Esophagus (tissue), 2 donors: ENCODE results near the gene CPA1. TPM values are rescaled to one million over a fixed set of nuclear protein-coding genes. Genes with fewer than 3 reads are reported as not detected.
A peak's percentile ranks its signal among the peaks of the same experiment; 100 is the strongest.
"Not testable (repeated sequence)": the region's sequence is repeated elsewhere in the genome, so short reads cannot be mapped to it uniquely, and the experiment has no call there.

ENCODE experiments used
- H3K27ac ChIP-seq, 2 donors: one replicate each; pipeline ENCODE4 v1.5.1; 2013; ENCODE audit warnings: low read depth in 2 of 2, mild to moderate bottlenecking in 2 of 2, inconsistent platforms in 1 of 2, low read length in 1 of 2, moderate library complexity in 1 of 2
- H3K27me3 ChIP-seq, 2 donors: one replicate each; pipeline ENCODE4 v1.6.1; 2013; ENCODE audit warnings: low read length in 2 of 2, control low read depth in 1 of 2, mild to moderate bottlenecking in 1 of 2; ENCODE audit not compliant: insufficient read depth in 2 of 2, control insufficient read depth in 1 of 2
- H3K36me3 ChIP-seq, 2 donors: one replicate each; pipeline ENCODE4 v1.6.1; 2013; ENCODE audit warnings: low read length in 1 of 2; ENCODE audit not compliant: control insufficient read depth in 2 of 2, insufficient read depth in 2 of 2
- H3K4me1 ChIP-seq, 2 donors: one replicate each; pipeline ENCODE4 v1.6.1; 2013; ENCODE audit warnings: low read length in 1 of 2; ENCODE audit not compliant: control insufficient read depth in 2 of 2, insufficient read depth in 2 of 2
- H3K4me3 ChIP-seq, 2 donors: one replicate each; pipeline ENCODE4 v1.5.1; 2013; ENCODE audit warnings: low read length in 2 of 2, mild to moderate bottlenecking in 2 of 2, low read depth in 1 of 2, moderate library complexity in 1 of 2
- H3K9me3 ChIP-seq, 2 donors: one replicate each; pipeline ENCODE4 v1.6.1; 2013; ENCODE audit warnings: mild to moderate bottlenecking in 2 of 2, low read depth in 1 of 2, low read length in 1 of 2, moderate library complexity in 1 of 2; ENCODE audit not compliant: control insufficient read depth in 2 of 2, insufficient read depth in 1 of 2
- WGBS, 2 donors: extraction: QIAGEN DNeasy Blood & Tissue Kit; methylation state at CpG; one replicate each; pipeline ENCODE4 v1.1.7; 2013; 5-methylcytosine and 5-hydroxymethylcytosine counted together
- polyA plus RNA-seq, 2 donors: library from polyadenylated mRNA; stranded (reverse); fragments of 200-250 nt; gene quantifications; one replicate each; pipeline ENCODE4 v1.2.3, GENCODE V29; 2013
- donor health status: healthy with polysubstance abuse.
- donor health status: Bipolar disorder and iron deficiency.

CPA1 gene
- polyA plus RNA-seq, 2 donors = 0.20 to 1.1 TPM

- Histone ChIP-seq H3K4me3 (no peak overlapping the region), H3K27me3 (no peaks in the 10 kb centered on the region), H3K27ac (peak overlapping the region; percentile 17 to 53), H3K36me3 (no peaks in the 10 kb centered on the region), H3K4me1 (peaks cover 10 to 28% of the 10 kb centered on the region in 2 donors), H3K9me3 (peaks cover 0 to 3% of the 10 kb centered on the region in 2 donors)
- WGBS, 2 donors = 38 to 40% methylated on average over 3 of the region's 3 CpGs
These were observed 9.2 kb upstream of the CPA1 start for GRCh38 chr7:130371046-130371445.

GRCh38 chr7:130372402-130373165 lies 7.7 kb upstream of the CPA1 start:
- 83 to 85% methylated on average over 11 of the region's 11 CpGs for WGBS, 2 donors
- H3K27ac ChIP-seq = peak overlapping the region; percentile 53 to 73
- peaks cover 0 to 7% of the 10 kb centered on the region in 2 donors for H3K9me3 ChIP-seq
- no peak overlapping the region for H3K4me3 ChIP-seq
- H3K27me3 ChIP-seq = no peaks in the 10 kb centered on the region
- H3K4me1 ChIP-seq = peaks cover 10 to 28% of the 10 kb centered on the region in 2 donors
- no peaks in the 10 kb centered on the region for H3K36me3 ChIP-seq

DNA sequence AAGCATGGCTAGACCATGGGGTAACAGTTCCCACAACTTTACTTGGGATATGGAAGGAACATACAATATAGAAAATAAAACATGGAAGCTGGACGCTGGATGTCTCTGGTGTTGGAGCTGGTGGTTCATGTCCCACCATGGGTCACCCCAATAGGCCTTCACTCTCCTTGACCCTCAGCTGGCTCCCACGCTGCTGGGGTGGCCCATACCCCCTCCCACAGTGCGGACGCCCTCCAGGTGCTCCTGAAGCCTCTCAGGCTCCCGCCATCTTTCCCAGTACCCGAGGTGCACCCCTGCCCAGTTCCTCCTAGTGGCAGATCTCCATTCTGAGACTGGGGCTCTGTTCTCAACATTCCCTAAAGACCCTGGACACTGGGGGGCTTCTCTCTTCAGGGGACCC lies 5.8 kb upstream of the CPA1 start:
- WGBS, 2 donors = 77 to 95% methylated on average over 6 of the region's 6 CpGs
- H3K9me3 ChIP-seq = peaks cover 0 to 7% of the 10 kb centered on the region in 2 donors
- H3K4me3 ChIP-seq = no peak overlapping the region
- H3K27me3 ChIP-seq = no peaks in the 10 kb centered on the region
- no peaks in the 10 kb centered on the region for H3K36me3 ChIP-seq
- H3K27ac ChIP-seq = peak overlapping the region; percentile 89 to 93
- peaks cover 6 to 22% of the 10 kb centered on the region in 2 donors for H3K4me1 ChIP-seq

- not testable (repeated sequence) for H3K36me3 ChIP-seq, H3K27me3 ChIP-seq, H3K4me3 ChIP-seq, H3K9me3 ChIP-seq, H3K27ac ChIP-seq
- 75 to 91% methylated on average over 1 of the region's 1 CpG for WGBS, 2 donors
- peaks cover 4 to 16% of the 10 kb centered on the region in 2 donors for H3K4me1 ChIP-seq
These were observed 3.8 kb upstream of the CPA1 start for GRCh38 chr7:130376461-130376860.

DNA sequence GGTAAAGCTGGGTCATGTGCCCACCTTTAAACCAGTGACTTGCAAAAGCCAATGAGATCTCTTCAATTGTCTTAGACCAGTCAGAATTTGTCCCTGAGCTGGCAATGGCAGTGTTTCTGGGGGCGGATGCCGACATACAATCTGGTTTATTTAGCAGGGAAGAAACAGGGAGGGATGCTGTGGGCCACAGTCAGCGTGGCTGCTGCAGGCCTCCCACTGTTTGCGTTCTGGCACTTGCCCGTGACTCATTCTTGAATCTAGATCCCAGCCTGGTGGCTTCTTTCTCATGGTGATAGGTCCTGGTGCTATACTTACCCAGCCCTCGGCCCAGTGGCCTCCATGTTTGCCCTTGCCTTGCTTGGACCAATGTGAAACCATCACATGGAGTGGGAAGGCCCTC lies 3.1 kb upstream of the CPA1 start:
- WGBS, 2 donors = 78 to 89% methylated on average over 6 of the region's 6 CpGs
- Histone ChIP-seq H3K4me3 (no peak overlapping the region), H3K9me3 (peaks cover 0 to 7% of the 10 kb centered on the region in 2 donors), H3K27me3 (no peaks in the 10 kb centered on the region), H3K27ac (no peak overlapping the region), H3K4me1 (peaks cover 4 to 16% of the 10 kb centered on the region in 2 donors), H3K36me3 (no peaks in the 10 kb centered on the region)

GRCh38 chr7:130379019-130379418 lies 1.3 kb upstream of the CPA1 start:
- Histone ChIP-seq H3K36me3 (no peaks in the 10 kb centered on the region), H3K4me3 (no peak overlapping the region), H3K27ac (no peak overlapping the region), H3K9me3 (peaks cover 0 to 7% of the 10 kb centered on the region in 2 donors), H3K27me3 (no peaks in the 10 kb centered on the region), H3K4me1 (peaks cover 2 to 9% of the 10 kb centered on the region in 2 donors)
- 70 to 84% methylated on average over 7 of the region's 7 CpGs for WGBS, 2 donors

GRCh38 chr7:130379532-130379920 lies 768 bp upstream of the CPA1 start:
- H3K36me3 ChIP-seq = no peaks in the 10 kb centered on the region
- H3K4me3 ChIP-seq = no peak overlapping the region
- no peaks in the 10 kb centered on the region for H3K27me3 ChIP-seq
- peaks cover 0 to 7% of the 10 kb centered on the region in 2 donors for H3K9me3 ChIP-seq
- WGBS, 2 donors = 50 to 60% methylated on average over 10 of the region's 10 CpGs
- no peak overlapping the region for H3K27ac ChIP-seq
- H3K4me1 ChIP-seq = peaks cover 2 to 5% of the 10 kb centered on the region in 2 donors

- no peak overlapping the region for H3K27ac ChIP-seq
- whole genome bisulfite sequencing, 2 donors = 88 to 92% methylated on average over 7 of the region's 7 CpGs
- H3K36me3 ChIP-seq = no peaks in the 10 kb centered on the region
These were observed 664 bp downstream of the CPA1 start for GRCh38 chr7:130380861-130381455.

DNA sequence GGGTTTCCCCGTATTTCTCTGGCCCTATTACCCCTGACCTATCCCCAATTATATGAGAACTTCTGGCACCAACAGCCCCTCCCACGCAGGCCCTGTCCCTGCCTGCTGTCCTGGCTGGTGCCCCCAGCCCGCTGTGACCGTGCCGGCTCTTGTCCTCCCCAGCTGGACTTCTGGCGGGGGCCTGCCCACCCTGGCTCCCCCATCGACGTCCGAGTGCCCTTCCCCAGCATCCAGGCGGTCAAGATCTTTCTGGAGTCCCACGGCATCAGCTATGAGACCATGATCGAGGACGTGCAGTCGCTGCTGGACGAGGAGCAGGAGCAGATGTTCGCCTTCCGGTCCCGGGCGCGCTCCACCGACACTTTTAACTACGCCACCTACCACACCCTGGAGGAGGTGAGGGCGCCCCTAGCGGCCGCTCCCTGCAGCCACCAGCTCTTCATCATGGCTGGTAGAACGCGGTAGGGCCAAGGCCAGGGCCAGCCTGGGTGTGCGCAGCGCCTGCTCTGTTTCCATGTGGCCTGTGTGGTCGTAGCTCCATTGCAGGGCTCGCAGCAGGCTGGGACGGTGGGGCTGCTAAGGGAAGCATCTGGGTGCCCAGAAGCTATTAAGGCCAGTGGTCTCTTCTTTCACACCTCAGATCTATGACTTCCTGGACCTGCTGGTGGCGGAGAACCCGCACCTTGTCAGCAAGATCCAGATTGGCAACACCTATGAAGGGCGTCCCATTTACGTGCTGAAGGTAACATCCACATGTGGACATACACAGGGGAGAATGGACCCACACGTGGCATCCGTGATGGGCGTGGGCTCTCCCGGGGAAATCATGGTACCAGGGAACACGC lies 1.4 kb downstream of the CPA1 start:
- H3K27me3 ChIP-seq = no peaks in the 10 kb centered on the region
- WGBS, 2 donors = 84 to 92% methylated on average over 41 of the region's 41 CpGs
- H3K27ac ChIP-seq = no peak overlapping the region
- H3K4me3 ChIP-seq = no peak overlapping the region
- H3K36me3 ChIP-seq = no peaks in the 10 kb centered on the region
- H3K4me1 ChIP-seq = peaks cover 0 to 4% of the 10 kb centered on the region in 2 donors
- no peaks in the 10 kb centered on the region for H3K9me3 ChIP-seq

More at GRCh38 chr7:130380861-130381455, 664 bp downstream of the CPA1 start:
- H3K4me1 ChIP-seq = peaks cover 0 to 4% of the 10 kb centered on the region in 2 donors
- H3K9me3 ChIP-seq = peaks cover 0 to 4% of the 10 kb centered on the region in 2 donors
- H3K27me3 ChIP-seq = no peaks in the 10 kb centered on the region
- no peak overlapping the region for H3K4me3 ChIP-seq
